B cell (primary cell): ENCODE data around the gene ZNF598. TPM values are rescaled to one million over a fixed set of nuclear protein-coding genes. Genes with fewer than 3 reads are reported as not detected.
A peak's percentile ranks its signal among the peaks of the same experiment; 100 is the strongest.

Source experiments
- ATAC-seq: fragments of 200-7000 bp; cut with Tn5 transposase; one replicate; pipeline ENCODE4 v1.10.0; 2021; ENCODE audit warnings: low read depth, mild to moderate bottlenecking, moderate number of reproducible peaks, moderate library complexity
- CTCF ChIA-PET: fragments of 350-600 bp; sonication (Branson Sonifier 250); formaldehyde crosslinking; loops from one replicate; lab custom pipeline; 2021; ENCODE audit warnings: antibody characterized with exemption, inconsistent platforms; lab: Charles Lee
- POLR2A ChIA-PET: fragments of 350-600 bp; sonication (Branson Sonifier 250); formaldehyde crosslinking; loops from one replicate; lab custom pipeline; 2021; ENCODE audit warnings: antibody characterized with exemption; lab: Charles Lee
- DNase-seq: peaks from one replicate; pipeline ENCODE4 v3.0.0; 2013
- H2AFZ ChIP-seq: 2 replicates; pipeline ENCODE4 v1.6.1; 2012; ENCODE audit warnings: mild to moderate bottlenecking, low read depth, low read length; ENCODE audit not compliant: insufficient read depth, poor library complexity, severe bottlenecking
- H3K27ac ChIP-seq, 2 donors: 1 replicate in 1 of 2; 2 replicates in 1 of 2; pipeline ENCODE4 v1.5.1; 2012 to 2013; ENCODE audit warnings: low read length in 2 of 2, mild to moderate bottlenecking in 2 of 2, moderate library complexity in 1 of 2
- H3K27me3 ChIP-seq, 4 experiments: fragments of 200-600 bp in 1 of 4; sonication (generic) in 1 of 4; replicated peaks in 1 of 4; 1 replicate in 2 of 4; 2 replicates in 2 of 4; pipeline versions ENCODE4 v1.6.1 to v1.7.0; 2013 to 2016; ENCODE audit warnings: low read length in 3 of 4, mild to moderate bottlenecking in 2 of 4, mixed read lengths in 1 of 4, moderate library complexity in 1 of 4; ENCODE audit not compliant: insufficient read depth in 4 of 4, control insufficient read depth in 3 of 4; ENCODE audit errors: control extremely low read depth in 1 of 4
- H3K36me3 ChIP-seq, 2 experiments: replicated peaks in 1 of 2; 1 replicate in 1 of 2; 2 replicates in 1 of 2; pipeline versions ENCODE4 v1.6.1 to v1.7.1; 2013; ENCODE audit warnings: low read length in 1 of 2; ENCODE audit not compliant: insufficient read depth in 2 of 2, control insufficient read depth in 1 of 2; ENCODE audit errors: control extremely low read depth in 1 of 2, extremely low read depth in 1 of 2
- H3K4me1 ChIP-seq, 2 donors: fragments of 200-600 bp in 1 of 2; sonication (generic) in 1 of 2; 1 replicate in 1 of 2; 2 replicates in 1 of 2; pipeline versions ENCODE4 v1.5.1 to v1.6.1; 2013 to 2017; ENCODE audit warnings: low read length in 2 of 2; ENCODE audit not compliant: control insufficient read depth in 2 of 2, insufficient read depth in 2 of 2
- H3K4me2 ChIP-seq: replicated peaks from 2 replicates; pipeline ENCODE3; 2012; ENCODE audit warnings: mild to moderate bottlenecking, low read depth, low read length; ENCODE audit not compliant: poor library complexity, severe bottlenecking
- H3K4me3 ChIP-seq, 5 experiments: fragments of 200-600 bp in 1 of 5; sonication (generic) in 1 of 5; 1 replicate in 3 of 5; 2 replicates in 2 of 5; pipeline versions ENCODE4 v1.5.1 to v1.7.0; 2011 to 2016; ENCODE audit warnings: low read length in 4 of 5, mild to moderate bottlenecking in 4 of 5, low read depth in 2 of 5, control low read depth in 1 of 5, moderate library complexity in 1 of 5; ENCODE audit not compliant: insufficient read depth in 1 of 5; ENCODE audit errors: control extremely low read depth in 1 of 5, extremely low read depth in 1 of 5
- H3K79me2 ChIP-seq: fragments of 200-600 bp; sonication (generic); one replicate; pipeline ENCODE4 v1.6.0; 2016; ENCODE audit warnings: low read length; ENCODE audit not compliant: control insufficient read depth, insufficient read depth
- H3K9ac ChIP-seq: fragments of 200-600 bp; sonication (generic); 2 replicates; pipeline ENCODE4 v1.6.1; 2017; ENCODE audit warnings: mild to moderate bottlenecking, low read length, moderate library complexity
- H3K9me3 ChIP-seq, 3 donors: one replicate each; pipeline versions ENCODE4 v1.6.1 to v1.7.1; 2013; ENCODE audit warnings: low read length in 2 of 3; ENCODE audit not compliant: control insufficient read depth in 2 of 3, insufficient read depth in 1 of 3; ENCODE audit errors: control extremely low read depth in 1 of 3
- H4K20me1 ChIP-seq: 2 replicates; pipeline ENCODE4 v1.6.0; 2012; ENCODE audit warnings: mild to moderate bottlenecking, low read length; ENCODE audit not compliant: insufficient read depth, control insufficient read depth, poor library complexity, severe bottlenecking
- H3K27ac Mint-ChIP-seq: one replicate; pipeline ENCODE4 v1.8.0; 2021; ENCODE audit warnings: mixed read lengths
- H3K27me3 Mint-ChIP-seq: one replicate; pipeline ENCODE4 v1.8.0; 2021; ENCODE audit warnings: mixed read lengths
- H3K4me1 Mint-ChIP-seq: one replicate; pipeline ENCODE4 v1.8.0; 2021; ENCODE audit warnings: mixed read lengths
- H3K4me3 Mint-ChIP-seq: one replicate; pipeline ENCODE4 v1.8.0; 2021; ENCODE audit warnings: mixed read lengths
- H3K9me3 Mint-ChIP-seq: one replicate; pipeline ENCODE4 v1.8.0; 2022; ENCODE audit warnings: mixed read lengths; ENCODE audit not compliant: insufficient read depth
- EZH2 ChIP-seq: IDR thresholded peaks from 2 replicates; pipeline ENCODE4 v1.6.1; 2012; ENCODE audit warnings: borderline replicate concordance, low read depth, mild to moderate bottlenecking, moderate library complexity, low read length; ENCODE audit not compliant: insufficient read depth, poor library complexity, severe bottlenecking
- WGBS: methylation state at CpG from one replicate; pipeline ENCODE4 v1.1.5; 2013; ENCODE audit warnings: missing lambda C conversion rate; ENCODE audit not compliant: insufficient coverage; 5-methylcytosine and 5-hydroxymethylcytosine counted together
- intact Hi-C: fragments of 100-400 bp; cut with micrococcal nuclease; formaldehyde crosslinking; loops from one replicate; pipeline ENCODE4 v1.10.0; 2022
- polyA plus RNA-seq: library from polyadenylated mRNA; depleted of rRNA; stranded (reverse); fragments of >200 nt; gene quantifications from 2 replicates; pipeline ENCODE4 v1.2.3, GENCODE V29; 2012
- total RNA-seq, 2 donors: library from RNA; stranded (reverse); fragments of 120-200 nt in 1 of 2; gene quantifications; 1 replicate in 1 of 2; 2 replicates in 1 of 2; pipeline versions ENCODE4 v1.2.3 to v1.2.4, GENCODE V29; 2013 to 2022
- TF ChIP-seq, protein P1 (sequence below): fragments of 200-600 bp; IDR thresholded peaks from one replicate; pipeline ENCODE4 v1.8.0; 2022; ENCODE audit warnings: antibody characterized with exemption, mild to moderate bottlenecking

Gene ZNF598
- total and polyA plus RNA-seq, 2 donors (not counting 1 experiment from before 2014, with no cell fraction given), result 49.5 to 61.5 TPM

DNA sequence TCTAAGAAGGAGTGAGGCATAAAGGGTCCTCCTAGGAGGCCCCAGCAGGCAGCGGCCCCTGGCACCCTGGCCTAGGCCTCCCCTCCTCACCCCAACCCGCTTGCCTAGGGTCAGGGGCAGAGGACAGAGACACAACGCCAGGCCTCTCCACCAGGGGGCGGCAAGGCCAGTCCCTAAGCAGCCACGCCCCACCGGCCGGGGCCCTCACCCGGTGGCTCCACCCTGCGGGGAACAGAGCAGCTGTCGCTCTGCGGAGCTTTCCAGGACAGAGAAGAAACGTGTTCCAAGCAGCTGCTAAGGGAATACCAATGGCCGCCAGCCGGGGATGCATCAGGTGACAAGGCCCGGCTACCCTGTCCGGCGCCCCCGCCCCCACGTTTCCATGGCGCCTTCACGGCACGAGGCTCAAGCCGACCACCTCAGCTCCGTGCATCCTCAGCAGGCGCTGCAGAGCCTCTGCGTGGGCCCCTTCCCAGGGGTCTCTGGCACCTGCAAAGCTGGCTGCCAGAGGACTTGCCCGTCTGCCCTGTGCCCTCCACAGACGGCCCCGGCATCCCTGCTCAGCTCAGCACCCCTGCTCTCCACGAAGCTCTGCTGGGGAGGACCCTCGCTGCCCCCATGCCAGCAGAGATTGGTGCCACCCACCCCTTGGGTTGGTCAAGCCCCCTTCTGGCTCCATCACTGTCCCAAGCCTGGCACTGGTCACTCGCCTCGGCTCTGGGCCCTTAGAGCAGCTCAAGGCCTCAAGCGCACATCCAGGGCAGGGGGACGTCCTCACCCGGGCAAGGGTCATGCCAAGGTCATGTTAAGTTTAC, 5.6 kb downstream of the ZNF598 start:
- no peaks in the 10 kb centered on the region for H3K27me3 ChIP-seq
- Mint-ChIP-seq H3K27me3 (no peaks in the 10 kb centered on the region), H3K9me3 (no peaks in the 10 kb centered on the region), H3K4me3 (no peak overlapping the region), H3K27ac (no peak overlapping the region), H3K4me1 (peaks cover 41% of the 10 kb centered on the region)
- ChIA-PET POLR2A (interaction anchor here (0.6 to 1.5 kb wide), 5 partner anchors 13 to 1952 kb away, joined by 3 to 9 read pairs (median 5); partner anchors contain the start of gene TRAF7), CTCF (interaction anchor here (0.7 to 4.9 kb wide), 17 partner anchors 9 to 1314 kb away, joined by 3 to 46 read pairs (median 5); partner anchors contain the start of genes ECI1, NOXO1, RAB26 and TRAF7)
- H3K9me3 ChIP-seq, result no peaks in the 10 kb centered on the region
- peak overlapping the region; percentile 59 for H3K4me2 ChIP-seq
- peak; percentile 88 for DNase-seq
- no peak for TF ChIP-seq EZH2
- TF ChIP-seq, protein P1, sequence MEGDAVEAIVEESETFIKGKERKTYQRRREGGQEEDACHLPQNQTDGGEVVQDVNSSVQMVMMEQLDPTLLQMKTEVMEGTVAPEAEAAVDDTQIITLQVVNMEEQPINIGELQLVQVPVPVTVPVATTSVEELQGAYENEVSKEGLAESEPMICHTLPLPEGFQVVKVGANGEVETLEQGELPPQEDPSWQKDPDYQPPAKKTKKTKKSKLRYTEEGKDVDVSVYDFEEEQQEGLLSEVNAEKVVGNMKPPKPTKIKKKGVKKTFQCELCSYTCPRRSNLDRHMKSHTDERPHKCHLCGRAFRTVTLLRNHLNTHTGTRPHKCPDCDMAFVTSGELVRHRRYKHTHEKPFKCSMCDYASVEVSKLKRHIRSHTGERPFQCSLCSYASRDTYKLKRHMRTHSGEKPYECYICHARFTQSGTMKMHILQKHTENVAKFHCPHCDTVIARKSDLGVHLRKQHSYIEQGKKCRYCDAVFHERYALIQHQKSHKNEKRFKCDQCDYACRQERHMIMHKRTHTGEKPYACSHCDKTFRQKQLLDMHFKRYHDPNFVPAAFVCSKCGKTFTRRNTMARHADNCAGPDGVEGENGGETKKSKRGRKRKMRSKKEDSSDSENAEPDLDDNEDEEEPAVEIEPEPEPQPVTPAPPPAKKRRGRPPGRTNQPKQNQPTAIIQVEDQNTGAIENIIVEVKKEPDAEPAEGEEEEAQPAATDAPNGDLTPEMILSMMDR, result peak; percentile 93
- H3K4me1 ChIP-seq, result peaks cover 33 to 45% of the 10 kb centered on the region in 2 donors
- H3K36me3 ChIP-seq, result peaks cover 0 to 45% of the 10 kb centered on the region in 2 experiments
- H3K4me3 ChIP-seq, result no peak overlapping the region
- peak; percentile 99 for ATAC-seq
- no peak overlapping the region for H3K9ac ChIP-seq
- WGBS, result 46% methylated on average over 34 of the region's 36 CpGs
- no peak overlapping the region for H3K27ac ChIP-seq
- intact Hi-C loops, result no loop called here
- peaks cover 86% of the 10 kb centered on the region for H4K20me1 ChIP-seq
- H2AFZ ChIP-seq, result no peak overlapping the region
- peaks cover 68% of the 10 kb centered on the region for H3K79me2 ChIP-seq
